HepG2 (cell line): ENCODE results near the gene TNRC18. TPM values are rescaled to one million over a fixed set of nuclear protein-coding genes. Genes with fewer than 3 reads are reported as not detected.

ENCODE experiments used
- BATF2 ChIP-seq: sonication (generic); formaldehyde crosslinking; IDR thresholded peaks from 2 replicates; pipeline ENCODE4 v1.8.0; 2022; ENCODE audit warnings: mild to moderate bottlenecking, missing genetic modification reagents, moderate library complexity
- E2F5 ChIP-seq: sonication (generic); formaldehyde crosslinking; conservative IDR thresholded peaks from 2 replicates; pipeline ENCODE4 v1.4.0; 2020; ENCODE audit warnings: missing genetic modification reagents
- HNRNPLL ChIP-seq: fragments of 200-400 bp; formaldehyde crosslinking; IDR thresholded peaks from 2 replicates; pipeline ENCODE4 v1.6.1; 2017; ENCODE audit warnings: mild to moderate bottlenecking, low read depth, low read length; ENCODE audit not compliant: poor library complexity, severe bottlenecking
- KDM6A ChIP-seq: IDR thresholded peaks from 2 replicates; pipeline ENCODE4 v1.6.1; 2016; ENCODE audit warnings: low read depth
- LRRFIP1 ChIP-seq: sonication (generic); formaldehyde crosslinking; conservative IDR thresholded peaks from 2 replicates; pipeline ENCODE4 v1.4.0; 2020; ENCODE audit warnings: missing genetic modification reagents
- MNT ChIP-seq: fragments of 450-650 bp; IDR thresholded peaks from 2 replicates; pipeline ENCODE4 v1.6.1; 2016
- NFIC ChIP-seq: IDR thresholded peaks from 2 replicates; pipeline ENCODE4 v1.6.1; 2012; ENCODE audit warnings: mild to moderate bottlenecking, low read length, inconsistent platforms
- POGK ChIP-seq: sonication (generic); formaldehyde crosslinking; conservative IDR thresholded peaks from 2 replicates; pipeline ENCODE4 v1.8.0; 2022; ENCODE audit warnings: mild to moderate bottlenecking, moderate library complexity, missing genetic modification reagents
- SMARCC2 ChIP-seq: fragments of 450-650 bp; IDR thresholded peaks from 2 replicates; pipeline ENCODE4 v1.6.1; 2017; ENCODE audit warnings: antibody characterized with exemption, mild to moderate bottlenecking
- TAF1 ChIP-seq: sonication (generic); formaldehyde crosslinking; IDR thresholded peaks from 2 replicates; pipeline ENCODE4 v1.4.0; 2020; ENCODE audit warnings: missing genetic modification reagents
- TEF ChIP-seq: sonication (generic); formaldehyde crosslinking; IDR thresholded peaks from 2 replicates; pipeline ENCODE4 v1.5.0; 2020; ENCODE audit warnings: missing genetic modification reagents
- ZBTB21 ChIP-seq: sonication (generic); formaldehyde crosslinking; IDR thresholded peaks from 2 replicates; pipeline ENCODE4 v1.4.0; 2020; ENCODE audit warnings: missing genetic modification reagents
- ZFP82 ChIP-seq: sonication (generic); formaldehyde crosslinking; IDR thresholded peaks from 2 replicates; pipeline ENCODE4 v1.5.1; 2020; ENCODE audit warnings: mild to moderate bottlenecking, missing genetic modification reagents, borderline replicate concordance
- ZNF234 ChIP-seq: sonication (generic); formaldehyde crosslinking; conservative IDR thresholded peaks from 2 replicates; pipeline ENCODE4 v1.5.1; 2020; ENCODE audit warnings: mild to moderate bottlenecking, missing genetic modification reagents
- ZNF550 ChIP-seq: sonication (generic); formaldehyde crosslinking; IDR thresholded peaks from 2 replicates; pipeline ENCODE4 v1.4.0; 2020; ENCODE audit warnings: mild to moderate bottlenecking, missing genetic modification reagents, borderline replicate concordance
- ZNF574 ChIP-seq: sonication (generic); formaldehyde crosslinking; IDR thresholded peaks from 2 replicates; pipeline ENCODE4 v1.4.0; 2020; ENCODE audit warnings: missing genetic modification reagents
- ZNF816 ChIP-seq: sonication (generic); formaldehyde crosslinking; IDR thresholded peaks from 2 replicates; pipeline ENCODE4 v1.8.0; 2022; ENCODE audit warnings: missing genetic modification reagents, mild to moderate bottlenecking, borderline replicate concordance
- polyA plus RNA-seq, 8 experiments: library from polyadenylated mRNA; depleted of rRNA in 3 of 8; stranded (reverse) in 7 of 8; unstranded in 1 of 8; fragments of >200 nt; fragmentation: Illumina TruSeq in 4 of 8; extraction: Trizol in 4 of 8; gene quantifications; 2 replicates each; pipeline versions ENCODE4 v1.2.1 to v1.2.3, GENCODE V29; 2011 to 2016; ENCODE audit warnings: low read depth in 4 of 8, missing spikeins in 1 of 8, mixed read lengths in 1 of 8; ENCODE audit not compliant: insufficient read depth in 1 of 8
- total RNA-seq, 5 experiments: library from RNA; depleted of rRNA; stranded (reverse); fragments of >200 nt; fragmentation: Illumina TruSeq; extraction: Trizol; gene quantifications; 2 replicates each; pipeline ENCODE4 v1.2.3, GENCODE V29; 2016; ENCODE audit warnings: low read depth in 1 of 5

The TNRC18 gene
- total and polyA plus RNA-seq, 2 of the 13 experiments (the other 11 are each of a cell fraction or from before 2014, with no cell fraction given): 11.7 to 17.4 TPM

- TF ChIP-seq LRRFIP1 (CRISPR knock-in tag): no peak
- no peak for TF ChIP-seq MNT
- no peak for TF ChIP-seq ZNF234 (CRISPR knock-in tag)
- TF ChIP-seq HNRNPLL: peak; percentile 33
- TF ChIP-seq SMARCC2: no peak
- no peak for TF ChIP-seq ZBTB21
- no peak for TF ChIP-seq NFIC
- TF ChIP-seq ZNF816: no peak
- no peak for TF ChIP-seq ZNF550 (CRISPR knock-in tag)
- TF ChIP-seq KDM6A (CRISPR knock-in tag): peak; percentile 45; the same call in 1 of the 2 replicates
- TF ChIP-seq E2F5 (CRISPR knock-in tag): no peak
- TF ChIP-seq TAF1: no peak
- TF ChIP-seq TEF: no peak
- TF ChIP-seq BATF2 (CRISPR knock-in tag): no peak
- TF ChIP-seq ZFP82 (CRISPR knock-in tag): no peak
- no peak for TF ChIP-seq POGK
- TF ChIP-seq ZNF574 (CRISPR knock-in tag): no peak
Measured at GRCh38 chr7:5439572-5440496, 16.2 kb upstream of the TNRC18 start (continued).
